Hepatocyte (in vitro differentiated cells): Measurements from ENCODE around the gene ERICH4. TPM values are rescaled to one million over a fixed set of nuclear protein-coding genes. Genes with fewer than 3 reads are reported as not detected.

Source experiments
- DNase-seq: peaks from one replicate; pipeline ENCODE4 v3.0.0-alpha.2; 2016; ENCODE audit warnings: low spot score
- H2AFZ ChIP-seq: fragments of 200-600 bp; sonication (generic); 2 replicates; pipeline ENCODE4 v1.6.0; 2016; ENCODE audit warnings: antibody characterized with exemption, mild to moderate bottlenecking
- H3K27ac ChIP-seq: fragments of 200-600 bp; sonication (generic); 2 replicates; pipeline ENCODE4 v1.5.1; 2016; ENCODE audit warnings: mild to moderate bottlenecking
- H3K27me3 ChIP-seq: fragments of 200-600 bp; sonication (generic); 2 replicates; pipeline ENCODE4 v1.6.1; 2016
- H3K36me3 ChIP-seq: fragments of 200-600 bp; sonication (generic); replicated peaks from 2 replicates; pipeline ENCODE4 v1.5.1; 2016; ENCODE audit warnings: low read depth; ENCODE audit not compliant: insufficient read depth
- H3K4me1 ChIP-seq: fragments of 200-600 bp; sonication (generic); 2 replicates; pipeline ENCODE4 v1.5.1; 2016; ENCODE audit warnings: mild to moderate bottlenecking, moderate library complexity; ENCODE audit not compliant: insufficient read depth
- H3K4me2 ChIP-seq: fragments of 200-600 bp; sonication (generic); 2 replicates; pipeline ENCODE4 v1.6.0; 2016
- H3K4me3 ChIP-seq: fragments of 200-600 bp; sonication (generic); 2 replicates; pipeline ENCODE4 v1.5.1; 2016; ENCODE audit warnings: mild to moderate bottlenecking
- H3K79me2 ChIP-seq: fragments of 200-600 bp; sonication (generic); 2 replicates; pipeline ENCODE4 v1.6.0; 2017; ENCODE audit warnings: mild to moderate bottlenecking
- H3K9me2 ChIP-seq: fragments of 200-600 bp; sonication (generic); replicated peaks from 2 replicates; pipeline ENCODE4 v1.6.0; 2017; ENCODE audit warnings: mild to moderate bottlenecking; ENCODE audit not compliant: insufficient read depth
- H3K9me3 ChIP-seq: fragments of 200-600 bp; sonication (generic); 2 replicates; pipeline ENCODE4 v1.5.1; 2016; ENCODE audit warnings: low read depth, mild to moderate bottlenecking
- H4K20me1 ChIP-seq: fragments of 200-600 bp; sonication (generic); 2 replicates; pipeline ENCODE4 v1.6.0; 2016; ENCODE audit warnings: mild to moderate bottlenecking; ENCODE audit not compliant: insufficient read depth, poor library complexity, severe bottlenecking
- EZH2 ChIP-seq: fragments of 200-600 bp; sonication (generic); IDR thresholded peaks from 2 replicates; pipeline ENCODE4 v1.6.1; 2016; ENCODE audit warnings: antibody characterized with exemption, mild to moderate bottlenecking, borderline replicate concordance
- EZH2phosphoT487 ChIP-seq: fragments of 200-600 bp; sonication (generic); IDR thresholded peaks from one replicate; pipeline ENCODE4 v1.6.1; 2018; ENCODE audit warnings: antibody characterized with exemption, mild to moderate bottlenecking, low read depth, moderate library complexity; ENCODE audit not compliant: unreplicated experiment, severe bottlenecking
- WGBS: methylation state at CpG from one replicate; pipeline ENCODE4 v1.1.6; 2016; ENCODE audit warnings: low lambda C conversion rate; ENCODE audit errors: missing lambda C conversion rate; 5-methylcytosine and 5-hydroxymethylcytosine counted together
- polyA plus RNA-seq: library from polyadenylated mRNA; unstranded; fragments of >200 nt; fragmentation: Nextera tagmentation; extraction: Ambion mirVana; gene quantifications from 2 replicates; pipeline ENCODE4 v1.2.1, GENCODE V29; 2016
- total RNA-seq: library from RNA; depleted of rRNA; stranded (reverse); fragments of >200 nt; gene quantifications from 2 replicates; pipeline ENCODE4 v1.2.3, GENCODE V29; 2014
- TF ChIP-seq, protein P1 (sequence below): fragments of 200-600 bp; sonication (generic); IDR thresholded peaks from 2 replicates; pipeline ENCODE4 v1.5.1; 2016; ENCODE audit warnings: antibody characterized with exemption, mild to moderate bottlenecking; ENCODE audit not compliant: poor library complexity

Gene ERICH4
- total and polyA plus RNA-seq, 2 experiments from 2014 or later, result 2.3 to 4.3 TPM

DNA sequence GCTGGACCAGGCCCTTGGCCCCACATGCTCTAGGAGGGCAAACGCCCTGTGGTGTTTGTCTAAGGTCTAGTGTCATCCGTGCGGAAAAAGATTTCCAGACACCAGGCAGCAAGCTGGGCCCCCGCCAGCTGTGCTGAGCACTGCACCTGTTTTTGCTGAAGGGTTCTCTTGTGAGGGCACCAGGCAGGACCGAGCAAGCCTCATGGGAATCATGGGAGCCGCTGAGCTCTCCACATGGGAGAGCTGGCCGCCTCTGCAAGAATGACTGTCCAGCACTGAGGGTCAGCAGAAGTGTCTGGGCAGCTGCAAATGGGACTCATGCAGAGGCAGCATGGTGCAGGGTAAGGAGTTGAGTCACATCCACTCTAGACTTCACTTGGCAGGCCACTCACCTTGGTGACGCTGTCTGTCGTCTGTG, 27.8 kb upstream of the ERICH4 start:
- Histone ChIP-seq H2AFZ (no peak overlapping the region), H3K9me3 (no peaks in the 10 kb centered on the region), H3K9me2 (no peaks in the 10 kb centered on the region), H3K79me2 (no peaks in the 10 kb centered on the region), H3K27me3 (no peaks in the 10 kb centered on the region), H3K4me2 (no peak overlapping the region), H4K20me1 (no peaks in the 10 kb centered on the region), H3K4me3 (no peak overlapping the region), H3K36me3 (no peaks in the 10 kb centered on the region), H3K27ac (no peak overlapping the region), H3K4me1 (peaks cover under 1% of the 10 kb centered on the region)
- DNase-seq, result no peak
- 87% methylated on average over 9 of the region's 9 CpGs for WGBS
- no peak for TF ChIP-seq EZH2
- TF ChIP-seq, protein P1, sequence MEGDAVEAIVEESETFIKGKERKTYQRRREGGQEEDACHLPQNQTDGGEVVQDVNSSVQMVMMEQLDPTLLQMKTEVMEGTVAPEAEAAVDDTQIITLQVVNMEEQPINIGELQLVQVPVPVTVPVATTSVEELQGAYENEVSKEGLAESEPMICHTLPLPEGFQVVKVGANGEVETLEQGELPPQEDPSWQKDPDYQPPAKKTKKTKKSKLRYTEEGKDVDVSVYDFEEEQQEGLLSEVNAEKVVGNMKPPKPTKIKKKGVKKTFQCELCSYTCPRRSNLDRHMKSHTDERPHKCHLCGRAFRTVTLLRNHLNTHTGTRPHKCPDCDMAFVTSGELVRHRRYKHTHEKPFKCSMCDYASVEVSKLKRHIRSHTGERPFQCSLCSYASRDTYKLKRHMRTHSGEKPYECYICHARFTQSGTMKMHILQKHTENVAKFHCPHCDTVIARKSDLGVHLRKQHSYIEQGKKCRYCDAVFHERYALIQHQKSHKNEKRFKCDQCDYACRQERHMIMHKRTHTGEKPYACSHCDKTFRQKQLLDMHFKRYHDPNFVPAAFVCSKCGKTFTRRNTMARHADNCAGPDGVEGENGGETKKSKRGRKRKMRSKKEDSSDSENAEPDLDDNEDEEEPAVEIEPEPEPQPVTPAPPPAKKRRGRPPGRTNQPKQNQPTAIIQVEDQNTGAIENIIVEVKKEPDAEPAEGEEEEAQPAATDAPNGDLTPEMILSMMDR, result no peak

DNA sequence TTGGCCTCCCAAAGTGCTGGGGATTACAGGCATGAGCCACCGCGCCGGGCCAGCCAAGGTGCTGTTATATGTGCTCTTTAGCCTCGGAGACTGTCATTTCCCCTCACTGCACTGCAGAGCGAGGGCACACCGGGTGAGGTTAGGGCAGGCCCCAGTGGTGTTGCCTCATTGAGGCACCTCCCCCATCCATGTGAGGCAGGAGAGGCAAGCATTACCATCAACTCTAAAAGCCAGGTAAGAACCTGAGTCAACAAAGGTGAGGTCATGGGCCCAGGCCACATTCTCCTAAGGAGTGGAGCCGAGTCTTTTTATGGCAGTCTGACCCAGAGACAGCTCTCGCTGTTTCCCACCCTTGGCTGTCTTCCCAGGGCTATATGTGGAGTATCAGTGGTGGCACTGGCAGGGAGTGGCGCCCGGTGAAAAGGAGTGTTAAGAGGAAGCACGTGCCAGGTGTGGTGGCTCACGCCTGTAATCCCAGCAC, 26.7 kb upstream of the ERICH4 start:
- H3K4me3 ChIP-seq, result no peak overlapping the region
- 64% methylated on average over 12 of the region's 12 CpGs for WGBS
- no peaks in the 10 kb centered on the region for H3K4me1 ChIP-seq
- no peaks in the 10 kb centered on the region for H3K9me2 ChIP-seq
- DNase-seq, result peak; percentile 84
- no peaks in the 10 kb centered on the region for H3K27me3 ChIP-seq
- H3K4me2 ChIP-seq, result no peak overlapping the region
- no peak overlapping the region for H2AFZ ChIP-seq
- H3K36me3 ChIP-seq, result no peaks in the 10 kb centered on the region
- TF ChIP-seq EZH2 (no peak), EZH2phosphoT487 (no peak)
- TF ChIP-seq, protein P1, result no peak
- no peaks in the 10 kb centered on the region for H4K20me1 ChIP-seq
- no peaks in the 10 kb centered on the region for H3K9me3 ChIP-seq
- H3K27ac ChIP-seq, result peak overlapping the region; percentile 82
- no peaks in the 10 kb centered on the region for H3K79me2 ChIP-seq

DNA sequence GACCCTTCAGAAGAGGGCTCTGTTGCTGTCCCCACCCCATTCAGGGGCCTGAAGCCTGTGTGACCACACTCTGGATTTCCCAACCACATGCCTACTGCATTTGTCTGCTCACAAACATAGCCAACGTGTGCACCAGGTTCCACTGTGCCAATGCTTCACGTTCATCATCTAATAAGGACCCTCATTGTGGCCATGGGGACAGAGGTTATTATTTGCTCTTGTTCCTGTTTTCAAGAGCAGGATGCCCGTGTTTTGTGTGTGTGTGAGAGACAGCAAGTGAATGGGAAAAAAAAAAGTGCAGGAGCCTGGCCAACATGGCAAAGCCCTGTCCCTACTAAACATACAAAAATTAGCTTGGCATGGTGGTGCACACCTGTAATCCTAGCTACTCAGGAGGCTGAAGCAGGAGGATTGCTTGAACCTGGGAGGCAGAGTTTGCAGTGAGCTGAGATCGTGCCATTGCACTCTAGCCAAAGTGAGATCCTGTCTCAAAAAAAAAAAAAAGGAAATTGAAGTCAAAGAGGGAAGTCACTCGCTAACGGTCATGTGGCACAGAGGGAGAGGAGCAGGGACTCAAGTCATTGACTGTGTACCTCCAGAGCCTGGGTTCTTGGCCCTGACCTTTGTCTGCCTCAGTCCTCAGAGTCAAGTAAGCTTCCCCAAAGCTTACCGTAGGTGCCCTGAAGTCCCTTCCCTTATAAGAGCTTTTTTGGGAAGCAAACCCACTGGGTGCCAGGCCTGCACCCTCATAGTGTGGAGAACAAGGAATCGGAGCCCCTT, 22.7 kb upstream of the ERICH4 start:
- Histone ChIP-seq H3K36me3 (no peaks in the 10 kb centered on the region), H3K4me1 (no peaks in the 10 kb centered on the region), H4K20me1 (no peaks in the 10 kb centered on the region), H3K9me2 (no peaks in the 10 kb centered on the region), H3K4me3 (no peak overlapping the region), H3K9me3 (no peaks in the 10 kb centered on the region), H2AFZ (no peak overlapping the region), H3K4me2 (no peak overlapping the region), H3K79me2 (peaks cover 12% of the 10 kb centered on the region), H3K27me3 (no peaks in the 10 kb centered on the region), H3K27ac (no peak overlapping the region)
- TF ChIP-seq EZH2, result no peak
- TF ChIP-seq, protein P1, result no peak
- TF ChIP-seq EZH2phosphoT487, result no peak
- no peak for DNase-seq
- WGBS, result 95% methylated on average over 8 of the region's 8 CpGs
